ENCODE measurements around the gene CTSA. TPM values are rescaled to one million over a fixed set of nuclear protein-coding genes. Genes with fewer than 3 reads are reported as not detected.
A peak's percentile ranks its signal among the peaks of the same experiment; 100 is the strongest.
"Not testable (repeated sequence)": the region's sequence is repeated elsewhere in the genome, so short reads cannot be mapped to it uniquely, and the experiment has no call there.

Gene CTSA
- total RNA-seq, 1 experiment from 2014 or later: 447 TPM

- in situ Hi-C loops (cut with HindIII; ENCODE audit: low pct_unique_long_range_greater_than_20kb, low sequenced_read_pairs): no loop called here
- DNase-seq (ENCODE audit: low read depth, low spot score): no peak
Measured at GRCh38 chr20:45924391-45925261, 33.5 kb downstream of the CTSA start.

DNA sequence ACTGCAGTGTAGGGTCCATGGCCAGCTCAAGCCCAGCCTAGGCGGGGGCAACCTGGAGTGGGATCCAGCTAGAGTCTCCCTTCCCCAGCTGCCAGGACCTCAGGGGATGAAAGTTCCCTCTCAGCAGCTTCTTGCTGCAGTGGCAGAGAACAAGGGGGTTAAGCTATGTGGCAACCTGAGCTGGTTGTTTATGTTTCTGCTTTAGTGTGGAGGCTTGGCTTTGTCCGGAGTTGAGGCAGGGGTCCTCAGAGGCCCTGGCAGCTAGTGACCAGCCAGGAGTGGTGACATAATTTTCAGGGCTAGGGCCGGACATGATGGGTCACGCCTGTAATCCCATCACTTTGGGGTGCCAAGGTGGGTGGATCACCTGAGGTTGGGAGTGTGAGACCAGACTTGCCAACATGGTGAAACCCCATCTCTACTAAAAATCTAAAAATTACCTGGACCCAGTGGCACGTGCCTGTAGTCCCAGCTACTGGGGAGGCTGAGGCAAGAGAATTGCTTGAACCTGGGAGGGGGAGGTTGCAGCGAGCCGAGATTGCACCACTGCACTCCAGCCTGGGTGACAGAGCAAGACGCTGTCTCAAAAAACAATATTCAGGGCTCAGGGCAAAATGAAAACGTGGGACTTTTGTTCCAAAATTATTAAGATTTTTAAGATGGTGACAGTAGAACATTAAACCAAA is 34.8 kb downstream of the CTSA start:
- in situ Hi-C loops (cut with HindIII; ENCODE audit: low pct_unique_long_range_greater_than_20kb, low sequenced_read_pairs): no loop called here

GRCh38 chr20:45926731-45927070 is 35.6 kb downstream of the CTSA start:
- in situ Hi-C loops (cut with HindIII; ENCODE audit: low pct_unique_long_range_greater_than_20kb, low sequenced_read_pairs): no loop called here
- DNase-seq (ENCODE audit: low read depth, low spot score): no peak

More for the DNA sequence above, 34.8 kb downstream of the CTSA start:
- no peak for DNase-seq (ENCODE audit: low read depth, low spot score)

- no peak for DNase-seq (ENCODE audit: low read depth, low spot score)
- in situ Hi-C loops (cut with HindIII; ENCODE audit: low pct_unique_long_range_greater_than_20kb, low sequenced_read_pairs): no loop called here
Measured at GRCh38 chr20:45927071-45927878, 36.1 kb downstream of the CTSA start.

GRCh38 chr20:45931680-45932079 is 40.5 kb downstream of the CTSA start:
- DNase-seq (ENCODE audit: low read depth, low spot score); in situ Hi-C loops (cut with HindIII; ENCODE audit: low pct_unique_long_range_greater_than_20kb, low sequenced_read_pairs): not testable (repeated sequence)

GRCh38 chr20:45933266-45934045 is 42.3 kb downstream of the CTSA start:
- in situ Hi-C loops (cut with HindIII; ENCODE audit: low pct_unique_long_range_greater_than_20kb, low sequenced_read_pairs): no loop called here
- DNase-seq (ENCODE audit: low read depth, low spot score): peak; percentile 80

GRCh38 chr20:45934046-45934585 is 43.0 kb downstream of the CTSA start:
- peak; percentile 55 for DNase-seq (ENCODE audit: low read depth, low spot score)
- in situ Hi-C loops (cut with HindIII; ENCODE audit: low pct_unique_long_range_greater_than_20kb, low sequenced_read_pairs): no loop called here

- in situ Hi-C loops (cut with HindIII; ENCODE audit: low pct_unique_long_range_greater_than_20kb, low sequenced_read_pairs): no loop called here
- DNase-seq (ENCODE audit: low read depth, low spot score): peak; percentile 99
Measured at GRCh38 chr20:45934586-45935415, 43.7 kb downstream of the CTSA start, which contains the start of gene PCIF1. TSS of gene PCIF1 (plus strand) at chr20:45934683. CDS start at chr20:45939000, 4,317 bp downstream.

DNA sequence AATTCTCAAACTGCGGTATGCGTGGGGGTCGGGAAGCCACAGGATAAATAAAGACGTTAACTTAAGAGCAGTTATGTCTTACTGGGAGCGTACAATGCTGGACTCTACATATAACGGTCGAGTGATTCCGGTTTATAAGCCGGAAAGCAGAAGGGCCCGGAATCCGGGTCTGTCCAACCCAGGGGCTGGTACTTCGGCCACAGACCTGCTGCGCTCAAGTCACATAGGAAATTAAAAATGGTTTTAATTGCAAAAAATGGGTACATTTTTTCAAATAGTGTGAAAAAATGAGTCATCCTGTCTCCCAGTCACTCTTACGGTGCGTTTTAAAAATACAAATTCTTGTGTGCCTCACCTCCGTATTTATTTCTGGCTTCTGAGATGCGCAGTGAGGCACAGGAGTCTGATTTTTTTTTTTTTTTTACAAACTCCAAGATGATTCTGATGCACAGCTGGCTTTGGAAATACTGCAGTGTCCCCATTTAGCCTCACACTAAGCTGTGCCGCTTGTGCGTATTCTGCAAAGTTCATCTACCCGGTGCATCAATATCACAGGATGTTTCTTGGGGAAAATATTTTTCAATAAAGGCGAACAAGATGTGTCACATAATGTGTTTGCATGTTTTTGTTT is 44.4 kb downstream of the CTSA start:
- no peak for DNase-seq (ENCODE audit: low read depth, low spot score)
- in situ Hi-C loops (cut with HindIII; ENCODE audit: low pct_unique_long_range_greater_than_20kb, low sequenced_read_pairs): no loop called here

GRCh38 chr20:45937765-45938164 is 46.6 kb downstream of the CTSA start:
- in situ Hi-C loops (cut with HindIII; ENCODE audit: low pct_unique_long_range_greater_than_20kb, low sequenced_read_pairs): no loop called here

GRCh38 chr20:45938727-45939438 is 47.7 kb downstream of the CTSA start:
- DNase-seq (ENCODE audit: low read depth, low spot score): no peak
- in situ Hi-C loops (cut with HindIII; ENCODE audit: low pct_unique_long_range_greater_than_20kb, low sequenced_read_pairs): no loop called here

More at GRCh38 chr20:45937765-45938164, 46.6 kb downstream of the CTSA start:
- no peak for DNase-seq (ENCODE audit: low read depth, low spot score)

DNA sequence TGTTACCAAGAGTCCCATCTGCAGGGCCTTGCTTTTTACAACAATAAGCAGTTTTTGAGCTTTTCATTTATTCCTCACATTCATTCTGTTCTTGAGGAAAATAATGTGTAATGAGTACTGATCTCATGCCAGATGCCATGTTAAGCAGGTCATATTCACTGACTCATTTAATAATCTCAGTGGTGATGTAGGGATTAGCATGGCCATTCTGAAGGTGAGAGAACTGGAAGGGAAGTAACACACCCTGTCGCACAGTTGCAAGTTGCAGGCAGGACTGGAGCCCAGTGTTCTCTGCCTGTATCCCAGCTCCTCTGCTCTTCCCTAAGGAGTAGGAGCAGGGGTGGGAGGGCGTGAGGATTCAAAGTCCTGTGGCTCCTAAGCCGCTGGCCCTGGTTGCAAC is 48.9 kb downstream of the CTSA start:
- DNase-seq (ENCODE audit: low read depth, low spot score): no peak
- in situ Hi-C loops (cut with HindIII; ENCODE audit: low pct_unique_long_range_greater_than_20kb, low sequenced_read_pairs): no loop called here

DNA sequence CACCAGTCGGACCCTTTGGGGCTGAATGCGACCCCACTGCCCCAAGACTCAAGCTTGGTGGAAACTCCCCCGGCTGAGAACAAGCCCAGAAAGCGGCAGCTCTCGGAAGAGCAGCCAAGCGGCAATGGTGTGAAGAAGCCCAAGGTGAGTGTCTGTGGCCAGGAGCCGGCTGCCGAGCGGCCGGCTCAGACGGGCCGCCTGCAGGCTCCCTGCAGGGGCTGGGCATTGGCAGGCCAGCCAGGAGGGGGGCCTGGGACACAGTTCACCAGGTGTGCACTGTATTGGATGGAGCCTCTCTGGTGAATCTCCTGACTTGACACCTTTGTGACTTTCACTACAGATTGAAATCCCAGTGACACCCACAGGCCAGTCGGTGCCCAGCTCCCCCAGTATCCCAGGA is 49.3 kb downstream of the CTSA start:
- in situ Hi-C loops (cut with HindIII; ENCODE audit: low pct_unique_long_range_greater_than_20kb, low sequenced_read_pairs): no loop called here
- DNase-seq (ENCODE audit: low read depth, low spot score): no peak

GRCh38 chr20:45943613-45944012 is 52.5 kb downstream of the CTSA start:
- no peak for DNase-seq (ENCODE audit: low read depth, low spot score)
- in situ Hi-C loops (cut with HindIII; ENCODE audit: low pct_unique_long_range_greater_than_20kb, low sequenced_read_pairs): no loop called here

DNA sequence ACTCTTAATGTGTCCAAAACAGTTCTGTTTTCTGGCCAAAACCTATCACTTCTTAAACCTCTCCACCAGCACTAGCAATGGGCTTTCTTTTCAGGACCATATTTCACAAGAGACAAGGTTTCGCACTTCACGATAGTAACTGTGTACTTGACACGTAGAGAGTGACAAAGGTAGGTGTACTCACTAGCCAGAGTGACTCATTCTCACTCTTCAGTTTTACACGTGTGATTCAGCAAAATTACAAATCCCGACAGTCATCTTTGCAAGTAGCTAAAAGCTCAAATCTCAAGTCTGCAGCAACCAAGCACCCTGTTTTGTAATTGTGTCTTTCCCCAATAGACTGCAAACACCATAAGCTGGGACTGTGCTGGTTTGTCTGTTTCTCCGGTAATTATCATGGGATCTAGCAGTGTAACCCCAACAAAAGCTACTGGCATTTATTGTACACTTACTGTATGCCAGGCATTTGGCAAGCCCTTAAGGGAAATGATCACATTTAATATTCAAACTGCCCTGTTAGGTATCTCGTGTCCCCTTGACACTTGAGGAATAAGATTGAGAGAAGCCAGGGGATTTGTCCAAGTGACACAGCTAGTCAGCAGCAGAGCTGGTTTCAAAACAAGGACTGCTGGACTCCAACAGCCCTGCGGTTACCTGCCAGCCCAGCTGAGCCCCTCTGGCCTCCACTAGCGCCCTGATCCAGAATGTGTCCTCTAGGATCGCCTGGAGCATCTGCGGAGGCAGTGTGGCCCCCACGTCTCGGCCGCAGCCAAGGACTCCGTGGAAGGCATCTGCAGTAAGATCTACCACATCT is 53.2 kb downstream of the CTSA start:
- in situ Hi-C loops (cut with HindIII; ENCODE audit: low pct_unique_long_range_greater_than_20kb, low sequenced_read_pairs): no loop called here
- DNase-seq (ENCODE audit: low read depth, low spot score): no peak

Data from SK-MEL-5 (cell line).